Measurements from ENCODE around the gene RGS14.
"Not testable (repeated sequence)": the region's sequence is repeated elsewhere in the genome, so short reads cannot be mapped to it uniquely, and the experiment has no call there.

RGS14 gene

GRCh38 chr5:177336112-177336511, 21.6 kb upstream of the RGS14 start:
- DNase-seq, result no peak
- Histone ChIP-seq H3K36me3 (ENCODE audit: control insufficient read depth, insufficient read depth, low read length) (peaks cover 89% of the 10 kb centered on the region), H3K27ac (ENCODE audit: insufficient read depth, low read length, poor library complexity, severe bottlenecking) (no peak overlapping the region), H3K27me3 (replicated peaks; ENCODE audit: control insufficient read depth, insufficient read depth, low read length, poor library complexity, severe bottlenecking) (no peaks in the 10 kb centered on the region), H3K9me3 (ENCODE audit: control insufficient read depth, low read length) (no peaks in the 10 kb centered on the region), H3K4me3 (ENCODE audit: insufficient read depth, low read depth, low read length, poor library complexity, severe bottlenecking) (no peak overlapping the region), H3K4me1 (ENCODE audit: control insufficient read depth, insufficient read depth, low read length, poor library complexity, severe bottlenecking) (no peaks in the 10 kb centered on the region)

- Histone ChIP-seq H3K4me3 (ENCODE audit: insufficient read depth, low read depth, low read length, poor library complexity, severe bottlenecking) (no peak overlapping the region), H3K27ac (ENCODE audit: insufficient read depth, low read length, poor library complexity, severe bottlenecking) (no peak overlapping the region), H3K9me3 (ENCODE audit: control insufficient read depth, low read length) (no peaks in the 10 kb centered on the region), H3K27me3 (replicated peaks; ENCODE audit: control insufficient read depth, insufficient read depth, low read length, poor library complexity, severe bottlenecking) (no peaks in the 10 kb centered on the region), H3K36me3 (ENCODE audit: control insufficient read depth, insufficient read depth, low read length) (peaks cover 87% of the 10 kb centered on the region), H3K4me1 (ENCODE audit: control insufficient read depth, insufficient read depth, low read length, poor library complexity, severe bottlenecking) (no peaks in the 10 kb centered on the region)
- DNase-seq, result no peak
These were observed 20.9 kb upstream of the RGS14 start for GRCh38 chr5:177336603-177337494.

- no peak overlapping the region for H3K27ac ChIP-seq (ENCODE audit: insufficient read depth, low read length, poor library complexity, severe bottlenecking)
- H3K27me3 ChIP-seq (replicated peaks; ENCODE audit: control insufficient read depth, insufficient read depth, low read length, poor library complexity, severe bottlenecking), result no peaks in the 10 kb centered on the region
- no peak for DNase-seq
- no peaks in the 10 kb centered on the region for H3K4me1 ChIP-seq (ENCODE audit: control insufficient read depth, insufficient read depth, low read length, poor library complexity, severe bottlenecking)
- no peaks in the 10 kb centered on the region for H3K9me3 ChIP-seq (ENCODE audit: control insufficient read depth, low read length)
- peaks cover 71% of the 10 kb centered on the region for H3K36me3 ChIP-seq (ENCODE audit: control insufficient read depth, insufficient read depth, low read length)
- H3K4me3 ChIP-seq (ENCODE audit: insufficient read depth, low read depth, low read length, poor library complexity, severe bottlenecking), result no peak overlapping the region
These were observed 19.2 kb upstream of the RGS14 start for GRCh38 chr5:177338251-177339106.

GRCh38 chr5:177339107-177339638, 18.6 kb upstream of the RGS14 start:
- Histone ChIP-seq H3K27me3 (replicated peaks; ENCODE audit: control insufficient read depth, insufficient read depth, low read length, poor library complexity, severe bottlenecking) (no peaks in the 10 kb centered on the region), H3K27ac (ENCODE audit: insufficient read depth, low read length, poor library complexity, severe bottlenecking) (no peak overlapping the region), H3K9me3 (ENCODE audit: control insufficient read depth, low read length) (no peaks in the 10 kb centered on the region), H3K4me3 (ENCODE audit: insufficient read depth, low read depth, low read length, poor library complexity, severe bottlenecking) (no peak overlapping the region), H3K4me1 (ENCODE audit: control insufficient read depth, insufficient read depth, low read length, poor library complexity, severe bottlenecking) (no peaks in the 10 kb centered on the region), H3K36me3 (ENCODE audit: control insufficient read depth, insufficient read depth, low read length) (peaks cover 64% of the 10 kb centered on the region)
- no peak for DNase-seq

GRCh38 chr5:177343000-177343399, 14.7 kb upstream of the RGS14 start:
- H3K36me3 ChIP-seq (ENCODE audit: control insufficient read depth, insufficient read depth, low read length), result peaks cover 37% of the 10 kb centered on the region
- H3K27ac ChIP-seq (ENCODE audit: insufficient read depth, low read length, poor library complexity, severe bottlenecking); H3K27me3 ChIP-seq (replicated peaks; ENCODE audit: control insufficient read depth, insufficient read depth, low read length, poor library complexity, severe bottlenecking); H3K4me3 ChIP-seq (ENCODE audit: insufficient read depth, low read depth, low read length, poor library complexity, severe bottlenecking); H3K4me1 ChIP-seq (ENCODE audit: control insufficient read depth, insufficient read depth, low read length, poor library complexity, severe bottlenecking); DNase-seq; H3K9me3 ChIP-seq (ENCODE audit: control insufficient read depth, low read length): not testable (repeated sequence)

- H3K4me3 ChIP-seq (ENCODE audit: insufficient read depth, low read depth, low read length, poor library complexity, severe bottlenecking), result no peak overlapping the region
- peaks cover 30% of the 10 kb centered on the region for H3K36me3 ChIP-seq (ENCODE audit: control insufficient read depth, insufficient read depth, low read length)
These were observed 13.9 kb upstream of the RGS14 start for GRCh38 chr5:177343777-177344176.

GRCh38 chr5:177344891-177345290, 12.8 kb upstream of the RGS14 start:
- no peak for DNase-seq
- Histone ChIP-seq H3K27ac (ENCODE audit: insufficient read depth, low read length, poor library complexity, severe bottlenecking) (no peak overlapping the region), H3K4me3 (ENCODE audit: insufficient read depth, low read depth, low read length, poor library complexity, severe bottlenecking) (no peak overlapping the region), H3K4me1 (ENCODE audit: control insufficient read depth, insufficient read depth, low read length, poor library complexity, severe bottlenecking) (peaks cover 3% of the 10 kb centered on the region), H3K27me3 (replicated peaks; ENCODE audit: control insufficient read depth, insufficient read depth, low read length, poor library complexity, severe bottlenecking) (no peaks in the 10 kb centered on the region), H3K36me3 (ENCODE audit: control insufficient read depth, insufficient read depth, low read length) (peaks cover 25% of the 10 kb centered on the region), H3K9me3 (ENCODE audit: control insufficient read depth, low read length) (no peaks in the 10 kb centered on the region)

More at GRCh38 chr5:177343777-177344176, 13.9 kb upstream of the RGS14 start:
- Histone ChIP-seq H3K27me3 (replicated peaks; ENCODE audit: control insufficient read depth, insufficient read depth, low read length, poor library complexity, severe bottlenecking) (no peaks in the 10 kb centered on the region), H3K27ac (ENCODE audit: insufficient read depth, low read length, poor library complexity, severe bottlenecking) (no peak overlapping the region), H3K9me3 (ENCODE audit: control insufficient read depth, low read length) (no peaks in the 10 kb centered on the region), H3K4me1 (ENCODE audit: control insufficient read depth, insufficient read depth, low read length, poor library complexity, severe bottlenecking) (no peaks in the 10 kb centered on the region)
- no peak for DNase-seq

- no peaks in the 10 kb centered on the region for H3K27me3 ChIP-seq (replicated peaks; ENCODE audit: control insufficient read depth, insufficient read depth, low read length, poor library complexity, severe bottlenecking)
- no peak for DNase-seq
- H3K9me3 ChIP-seq (ENCODE audit: control insufficient read depth, low read length), result no peaks in the 10 kb centered on the region
- peaks cover 21% of the 10 kb centered on the region for H3K36me3 ChIP-seq (ENCODE audit: control insufficient read depth, insufficient read depth, low read length)
- no peak overlapping the region for H3K27ac ChIP-seq (ENCODE audit: insufficient read depth, low read length, poor library complexity, severe bottlenecking)
- peaks cover 17% of the 10 kb centered on the region for H3K4me1 ChIP-seq (ENCODE audit: control insufficient read depth, insufficient read depth, low read length, poor library complexity, severe bottlenecking)
- H3K4me3 ChIP-seq (ENCODE audit: insufficient read depth, low read depth, low read length, poor library complexity, severe bottlenecking), result no peak overlapping the region
These were observed 10.9 kb upstream of the RGS14 start for GRCh38 chr5:177346820-177347219.

GRCh38 chr5:177347699-177348098, 10.0 kb upstream of the RGS14 start:
- DNase-seq, result no peak
- Histone ChIP-seq H3K4me1 (ENCODE audit: control insufficient read depth, insufficient read depth, low read length, poor library complexity, severe bottlenecking) (peaks cover 22% of the 10 kb centered on the region), H3K36me3 (ENCODE audit: control insufficient read depth, insufficient read depth, low read length) (peaks cover 21% of the 10 kb centered on the region)

GRCh38 chr5:177349362-177349647, 8.4 kb upstream of the RGS14 start:
- Histone ChIP-seq H3K9me3 (ENCODE audit: control insufficient read depth, low read length) (no peaks in the 10 kb centered on the region), H3K4me3 (ENCODE audit: insufficient read depth, low read depth, low read length, poor library complexity, severe bottlenecking) (no peak overlapping the region), H3K27ac (ENCODE audit: insufficient read depth, low read length, poor library complexity, severe bottlenecking) (no peak overlapping the region), H3K4me1 (ENCODE audit: control insufficient read depth, insufficient read depth, low read length, poor library complexity, severe bottlenecking) (peaks cover 22% of the 10 kb centered on the region), H3K27me3 (replicated peaks; ENCODE audit: control insufficient read depth, insufficient read depth, low read length, poor library complexity, severe bottlenecking) (no peaks in the 10 kb centered on the region), H3K36me3 (ENCODE audit: control insufficient read depth, insufficient read depth, low read length) (peaks cover 21% of the 10 kb centered on the region)
- no peak for DNase-seq

More at GRCh38 chr5:177347699-177348098, 10.0 kb upstream of the RGS14 start:
- no peaks in the 10 kb centered on the region for H3K27me3 ChIP-seq (replicated peaks; ENCODE audit: control insufficient read depth, insufficient read depth, low read length, poor library complexity, severe bottlenecking)
- H3K9me3 ChIP-seq (ENCODE audit: control insufficient read depth, low read length), result no peaks in the 10 kb centered on the region
- H3K4me3 ChIP-seq (ENCODE audit: insufficient read depth, low read depth, low read length, poor library complexity, severe bottlenecking), result no peak overlapping the region
- H3K27ac ChIP-seq (ENCODE audit: insufficient read depth, low read length, poor library complexity, severe bottlenecking), result no peak overlapping the region
